A549 (cell line): Measurements from ENCODE around the gene SCARB1. TPM values are rescaled to one million over a fixed set of nuclear protein-coding genes. Genes with fewer than 3 reads are reported as not detected.
A peak's percentile ranks its signal among the peaks of the same experiment; 100 is the strongest.

Experiments used
- ATAC-seq, 2 experiments: fragments of 200-7000 bp in 1 of 2; fragments of >200 bp in 1 of 2; cut with Nextera tagmentation in 1 of 2; cut with Tn5 transposase in 1 of 2; 3 replicates each; pipeline versions ENCODE4 v1.8.0 to v1.9.1; 2018 to 2020; ENCODE audit warnings: mild to moderate bottlenecking in 1 of 2, moderate library complexity in 1 of 2
- CTCF ChIA-PET: fragments of 300-600 bp; sonication (Branson Sonifier 250); formaldehyde crosslinking; extraction: SDS; loops from one replicate; lab custom pipeline; 2021; ENCODE audit warnings: antibody characterized with exemption, inconsistent platforms; lab: Yijun Ruan, JAX
- POLR2A ChIA-PET: fragments of 350-600 bp; formaldehyde crosslinking; extraction: SDS; loops from one replicate; lab custom pipeline; 2021; ENCODE audit warnings: antibody characterized with exemption, inconsistent platforms; lab: Yijun Ruan, JAX
- DNase-seq, 2 experiments: peaks; one replicate each; pipeline versions ENCODE4 v3.0.0 to v3.0.0-alpha.2; 2011 to 2016; ENCODE audit warnings: low read depth in 1 of 2, low spot score in 1 of 2
- FAIRE-seq: peaks from 2 replicates; lab custom pipeline; 2011; peaks lifted over from hg19 to GRCh38; lab: Jason Lieb, UNC
- H3K27ac ChIP-seq, 2 experiments: fragments of >200 bp; sonication (Bioruptor Twin); formaldehyde crosslinking; 3 replicates each; pipeline ENCODE4 v1.5.1; 2016 to 2017
- H3K4me1 ChIP-seq: fragments of >200 bp; sonication (Bioruptor Twin); formaldehyde crosslinking; 3 replicates; pipeline ENCODE4 v1.6.1; 2016
- H3K4me2 ChIP-seq: fragments of >200 bp; sonication (Bioruptor Twin); formaldehyde crosslinking; 3 replicates; pipeline ENCODE4 v1.6.1; 2016
- H3K4me3 ChIP-seq: fragments of >200 bp; sonication (Bioruptor Twin); formaldehyde crosslinking; 3 replicates; pipeline ENCODE4 v1.5.1; 2016
- H3K9me3 ChIP-seq: fragments of >200 bp; sonication (Bioruptor Twin); formaldehyde crosslinking; 3 replicates; pipeline ENCODE4 v1.6.1; 2016
- BHLHE40 ChIP-seq: IDR thresholded peaks from 2 replicates; pipeline ENCODE4 v1.6.1; 2012; ENCODE audit warnings: low read depth, low read length, inconsistent platforms
- ELK1 ChIP-seq: fragments of 150-350 bp; IDR thresholded peaks from 2 replicates; pipeline ENCODE4 v1.6.1; 2014; ENCODE audit warnings: low read depth, mild to moderate bottlenecking, low read length
- GATA3 ChIP-seq: IDR thresholded peaks from 2 replicates; pipeline ENCODE4 v1.6.1; 2012; ENCODE audit warnings: borderline replicate concordance
- HMGXB4 ChIP-seq: fragments of 250-450 bp; sonication (Bioruptor Pico); IDR thresholded peaks from 2 replicates; pipeline ENCODE4 v1.5.0; 2021; ENCODE audit warnings: mild to moderate bottlenecking, moderate library complexity, borderline replicate concordance
- HOXB5 ChIP-seq: fragments of 250-450 bp; sonication (Bioruptor Pico); IDR thresholded peaks from 2 replicates; pipeline ENCODE4 v1.5.0; 2020; ENCODE audit warnings: mild to moderate bottlenecking, moderate library complexity
- JUN ChIP-seq, 2 experiments: fragments of >200 bp; sonication (Bioruptor Twin); formaldehyde crosslinking; IDR thresholded peaks; 2 replicates in 1 of 2; 3 replicates in 1 of 2; pipeline ENCODE4 v1.6.1; 2016 to 2017
- KDM1A ChIP-seq: fragments of 200-600 bp; sonication (generic); IDR thresholded peaks from 2 replicates; pipeline ENCODE4 v1.6.1; 2016; ENCODE audit warnings: low read depth, mild to moderate bottlenecking
- MAZ ChIP-seq: fragments of 150-350 bp; IDR thresholded peaks from 2 replicates; pipeline ENCODE4 v1.6.1; 2014; ENCODE audit warnings: antibody characterized with exemption, low read depth, low read length, borderline replicate concordance
- MYC ChIP-seq: IDR thresholded peaks from 2 replicates; pipeline ENCODE4 v1.6.1; 2012; ENCODE audit warnings: mild to moderate bottlenecking, inconsistent platforms, low read length, improper control_type of control experiment, borderline replicate concordance
- NFE2L2 ChIP-seq: fragments of 150-350 bp; conservative IDR thresholded peaks from 2 replicates; pipeline ENCODE4 v1.6.1; 2014; ENCODE audit warnings: low read length
- PBX3 ChIP-seq: IDR thresholded peaks from 2 replicates; pipeline ENCODE4 v1.6.1; 2012
- PHF8 ChIP-seq: fragments of 200-600 bp; sonication (generic); IDR thresholded peaks from 2 replicates; pipeline ENCODE4 v1.6.1; 2016; ENCODE audit warnings: low read depth, mild to moderate bottlenecking, antibody characterized with exemption, moderate library complexity, borderline replicate concordance
- RNF2 ChIP-seq: fragments of 200-600 bp; sonication (generic); IDR thresholded peaks from 2 replicates; pipeline ENCODE4 v1.6.1; 2016; ENCODE audit warnings: low read depth, mild to moderate bottlenecking, antibody characterized with exemption, moderate library complexity, borderline replicate concordance
- ZNF302 ChIP-seq: fragments of 250-450 bp; sonication (Bioruptor Pico); IDR thresholded peaks from 2 replicates; pipeline ENCODE4 v1.9.0; 2021; ENCODE audit warnings: inconsistent platforms, mild to moderate bottlenecking, moderate library complexity
- WGBS: methylation state at CpG from one replicate; pipeline ENCODE4 v1.1.6; 2017; ENCODE audit errors: missing lambda C conversion rate; 5-methylcytosine and 5-hydroxymethylcytosine counted together
- polyA plus RNA-seq, 4 experiments: library from polyadenylated mRNA; depleted of rRNA in 3 of 4; stranded (reverse); fragments of >200 nt; fragmentation: RNase III in 1 of 4; extraction: RNeasy Plus Mini Kit Qiagen cat#74134 plus additional on column Dnase treatment in 1 of 4; gene quantifications; 2 replicates in 3 of 4; 3 replicates in 1 of 4; pipeline ENCODE4 v1.2.3, GENCODE V29; 2011 to 2017
- TF ChIP-seq, protein P1 (sequence below): fragments of >200 bp; sonication (Bioruptor Twin); formaldehyde crosslinking; IDR thresholded peaks from 3 replicates; pipeline ENCODE4 v1.6.1; 2016

The SCARB1 gene
- polyA plus RNA-seq, 2 of the 4 experiments (the other 2 are of a cell fraction) = 81.1 to 154 TPM

DNA sequence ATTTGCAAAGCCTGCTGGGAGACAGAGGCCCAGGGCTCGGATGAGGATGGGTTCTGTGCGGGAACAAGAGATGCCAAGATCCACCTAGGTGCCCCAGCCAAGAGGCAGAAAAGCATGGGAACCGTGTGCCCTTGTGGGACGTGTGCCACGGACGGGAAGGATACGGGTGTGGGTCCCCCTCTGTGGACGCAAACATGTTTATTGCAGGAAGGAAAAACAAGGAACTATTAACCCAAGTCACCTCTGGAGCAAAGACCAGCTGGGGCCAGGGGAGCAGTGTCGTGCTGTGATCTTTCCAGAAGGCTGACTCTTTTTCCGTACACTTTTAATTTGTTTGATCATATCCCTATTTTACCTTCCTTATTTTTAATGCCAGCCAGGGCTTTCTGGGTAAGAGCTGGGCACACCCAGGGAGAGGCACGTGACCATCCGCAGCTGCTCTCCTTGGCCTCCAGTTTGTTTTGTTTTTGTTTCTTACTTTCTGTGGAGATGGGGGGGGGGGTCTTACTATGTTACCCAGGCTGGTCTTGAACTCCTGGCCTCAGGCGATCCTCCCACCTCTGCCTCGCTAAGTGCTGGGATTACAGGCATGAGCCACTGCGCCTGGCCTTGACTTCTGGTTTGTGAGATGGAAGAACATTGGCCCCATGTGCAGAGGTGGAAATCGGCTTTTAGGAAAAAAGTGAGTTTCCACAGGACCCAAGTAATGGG, 20.7 kb downstream of the SCARB1 start:
- TF ChIP-seq RNF2 = no peak
- no peak for TF ChIP-seq NFE2L2
- no peak for TF ChIP-seq MYC
- no peak for TF ChIP-seq HMGXB4
- no peak for TF ChIP-seq BHLHE40
- TF ChIP-seq PHF8 = no peak
- TF ChIP-seq HOXB5 (CRISPR knock-in tag) = no peak
- TF ChIP-seq JUN (IDR thresholded peaks at IDR 0.05) = no peak
- no peak for TF ChIP-seq GATA3
- no peak for TF ChIP-seq MAZ
- no peak for TF ChIP-seq ELK1
- no peak for TF ChIP-seq ZNF302 (CRISPR knock-in tag)
- TF ChIP-seq PBX3 = no peak
- TF ChIP-seq, protein P1, sequence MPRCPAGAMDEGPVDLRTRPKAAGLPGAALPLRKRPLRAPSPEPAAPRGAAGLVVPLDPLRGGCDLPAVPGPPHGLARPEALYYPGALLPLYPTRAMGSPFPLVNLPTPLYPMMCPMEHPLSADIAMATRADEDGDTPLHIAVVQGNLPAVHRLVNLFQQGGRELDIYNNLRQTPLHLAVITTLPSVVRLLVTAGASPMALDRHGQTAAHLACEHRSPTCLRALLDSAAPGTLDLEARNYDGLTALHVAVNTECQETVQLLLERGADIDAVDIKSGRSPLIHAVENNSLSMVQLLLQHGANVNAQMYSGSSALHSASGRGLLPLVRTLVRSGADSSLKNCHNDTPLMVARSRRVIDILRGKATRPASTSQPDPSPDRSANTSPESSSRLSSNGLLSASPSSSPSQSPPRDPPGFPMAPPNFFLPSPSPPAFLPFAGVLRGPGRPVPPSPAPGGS = no peak
- no peak for TF ChIP-seq KDM1A
- peak overlapping the region; percentile 10 to 71; a peak in 3 of 6 replicates for H3K27ac ChIP-seq
- WGBS = 85% methylated on average over 16 of the region's 16 CpGs
- no peak overlapping the region for H3K4me2 ChIP-seq
- H3K4me1 ChIP-seq = peaks cover 43% of the 10 kb centered on the region
- no peaks in the 10 kb centered on the region for H3K9me3 ChIP-seq
- no peak for ATAC-seq
- CTCF ChIA-PET = interaction anchor here (0.7 to 1.8 kb wide), 5 partner anchors 9 to 64 kb away, joined by 3 to 10 read pairs (median 6); no protein-coding TSS in a partner anchor
- no peak overlapping the region for H3K4me3 ChIP-seq
- no peak for DNase-seq
- POLR2A ChIA-PET = interaction anchor here (2.2 kb wide), 1 partner anchor 14 kb away, joined by 7 read pairs; no protein-coding TSS in a partner anchor
- FAIRE-seq = no peak

- ATAC-seq (no peak), FAIRE-seq (no peak), DNase-seq (no peak)
- WGBS = 91% methylated on average over 14 of the region's 14 CpGs
- H3K27ac ChIP-seq = peak overlapping the region; percentile 10 to 71; a peak in 3 of 6 replicates
- no peak overlapping the region for H3K4me2 ChIP-seq
- H3K4me3 ChIP-seq = no peak overlapping the region
- peaks cover 43% of the 10 kb centered on the region for H3K4me1 ChIP-seq
- H3K9me3 ChIP-seq = no peaks in the 10 kb centered on the region
- CTCF ChIA-PET = interaction anchor here (1.0 to 1.8 kb wide), 8 partner anchors 9 to 64 kb away, joined by 3 to 10 read pairs (median 4); no protein-coding TSS in a partner anchor
- POLR2A ChIA-PET = interaction anchor here (2.2 kb wide), 1 partner anchor 13 kb away, joined by 7 read pairs; no protein-coding TSS in a partner anchor
- TF ChIP-seq JUN (IDR thresholded peaks at IDR 0.05) = no peak
- no peak for TF ChIP-seq PBX3
These were observed 21.5 kb downstream of the SCARB1 start for GRCh38 chr12:124842073-124842749.
